Gastrocnemius medialis (tissue), 4 donors: ENCODE results near the gene PKLR. TPM values are rescaled to one million over a fixed set of nuclear protein-coding genes. Genes with fewer than 3 reads are reported as not detected.
A peak's percentile ranks its signal among the peaks of the same experiment; 100 is the strongest.

Experiments used
- ATAC-seq, 2 donors: fragments of 150-250 bp; one replicate each; pipeline ENCODE4 v1.9.1; 2016
- DNase-seq, 2 donors: peaks; one replicate each; pipeline ENCODE4 v3.0.0-alpha.2; 2019
- H3K27ac ChIP-seq, 4 donors: fragments of 200-600 bp; sonication (generic); 1 replicate in 1 of 4; 2 replicates in 3 of 4; pipeline ENCODE4 v1.5.1; 2016 to 2018; ENCODE audit warnings: mild to moderate bottlenecking in 2 of 4, moderate library complexity in 1 of 4
- H3K27me3 ChIP-seq, 3 donors: fragments of 200-600 bp; sonication (generic) in 2 of 3; 1 replicate in 1 of 3; 2 replicates in 2 of 3; pipeline versions ENCODE4 v1.5.1 to v1.6.0; 2016 to 2019; ENCODE audit warnings: mild to moderate bottlenecking in 1 of 3, moderate library complexity in 1 of 3
- H3K36me3 ChIP-seq, 2 donors: fragments of 200-600 bp; sonication (generic) in 1 of 2; one replicate each; pipeline ENCODE4 v1.5.1; 2017 to 2018
- H3K4me1 ChIP-seq, 2 donors: fragments of 200-600 bp; sonication (generic) in 1 of 2; one replicate each; pipeline ENCODE4 v1.5.1; 2016 to 2017; ENCODE audit warnings: mild to moderate bottlenecking in 2 of 2
- H3K4me3 ChIP-seq, 4 donors: fragments of 200-600 bp; sonication (generic) in 3 of 4; 1 replicate in 1 of 4; 2 replicates in 3 of 4; pipeline ENCODE4 v1.5.1; 2016 to 2019; ENCODE audit warnings: mild to moderate bottlenecking in 2 of 4
- H3K9me3 ChIP-seq, 3 donors: fragments of 200-600 bp; sonication (generic) in 2 of 3; 1 replicate in 1 of 3; 2 replicates in 2 of 3; pipeline ENCODE4 v1.5.1; 2016 to 2019
- POLR2A ChIP-seq, 2 donors: fragments of 450-650 bp; IDR thresholded peaks; one replicate each; pipeline ENCODE4 v1.6.1; 2017; ENCODE audit warnings: antibody characterized with exemption in 2 of 2, mild to moderate bottlenecking in 2 of 2, moderate library complexity in 2 of 2
- in situ Hi-C, 4 donors: fragments of 200-750 bp; cut with MboI; loops; one replicate each; pipeline versions ENCODE4 v1.15.0 to v1.8.0; 2017; ENCODE audit warnings: low sequenced_read_pairs in 4 of 4
- intact Hi-C: fragments of 100-400 bp; cut with DNase I; formaldehyde crosslinking; loops from one replicate; pipeline ENCODE4 v1.15.1; 2023; ENCODE audit warnings: low total_unique reads
- total RNA-seq, 4 donors: library from RNA; depleted of rRNA; stranded (reverse); fragments of >200 nt; gene quantifications; one replicate each; pipeline versions ENCODE4 v1.1.0 to v1.2.3, GENCODE V29; 2016
- TF ChIP-seq, protein P1 (sequence below), 5 experiments: fragments of 450-650 bp in 3 of 5; fragments of 200-600 bp in 2 of 5; sonication (generic) in 2 of 5; IDR thresholded peaks in 4 of 5; conservative IDR thresholded peaks in 1 of 5; 1 replicate in 4 of 5; 2 replicates in 1 of 5; pipeline ENCODE4 v1.5.1; 2016 to 2019; ENCODE audit warnings: antibody characterized with exemption in 5 of 5, mild to moderate bottlenecking in 3 of 5, moderate library complexity in 3 of 5

Gene PKLR
- total RNA-seq, 4 donors from 2014 or later: not detected

DNA sequence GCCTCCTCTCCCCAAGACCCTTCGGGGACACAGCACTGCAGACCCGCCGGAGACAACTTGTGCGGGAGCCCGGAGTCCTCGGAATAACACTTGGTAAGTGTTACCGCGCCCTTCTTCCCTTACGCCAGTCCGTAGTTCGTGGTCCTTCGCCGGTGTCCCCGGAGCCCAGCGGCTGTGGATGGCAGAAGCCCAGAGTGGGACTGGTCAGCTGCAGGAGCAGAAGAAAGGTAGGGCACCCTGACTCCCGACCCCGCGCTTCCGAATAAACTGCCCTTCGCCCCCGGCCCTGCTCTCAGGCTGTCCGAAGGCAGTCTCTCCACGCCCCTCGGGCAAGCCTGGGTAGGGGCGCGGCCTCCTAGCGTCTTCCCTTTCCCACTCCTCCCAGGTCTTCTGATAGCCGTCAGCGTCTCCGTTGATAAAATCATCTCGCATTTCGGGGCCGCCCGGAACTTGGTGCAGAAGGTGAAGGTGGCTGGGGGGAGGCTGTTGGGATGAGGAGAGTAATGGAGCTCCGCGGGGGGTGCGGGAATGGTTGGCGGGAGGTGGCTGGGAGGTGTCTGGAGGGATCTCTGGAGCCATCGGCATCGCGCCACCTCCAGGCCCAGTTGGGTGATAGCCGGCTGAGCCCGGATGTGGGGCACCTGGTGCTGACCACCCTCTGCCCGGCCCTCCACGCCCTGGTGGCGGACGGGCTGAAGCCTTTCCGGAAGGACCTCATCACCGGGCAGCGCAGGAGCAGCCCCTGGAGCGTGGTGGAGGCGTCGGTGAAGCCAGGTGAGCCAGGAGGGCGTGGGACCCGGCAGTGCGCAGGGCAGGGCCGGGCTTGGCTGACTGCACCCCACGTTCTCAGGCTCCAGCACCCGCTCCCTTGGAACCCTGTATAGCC lies 23.7 kb upstream of the PKLR start:
- peak in 1 of 2 donors; percentile 39 for DNase-seq

DNA sequence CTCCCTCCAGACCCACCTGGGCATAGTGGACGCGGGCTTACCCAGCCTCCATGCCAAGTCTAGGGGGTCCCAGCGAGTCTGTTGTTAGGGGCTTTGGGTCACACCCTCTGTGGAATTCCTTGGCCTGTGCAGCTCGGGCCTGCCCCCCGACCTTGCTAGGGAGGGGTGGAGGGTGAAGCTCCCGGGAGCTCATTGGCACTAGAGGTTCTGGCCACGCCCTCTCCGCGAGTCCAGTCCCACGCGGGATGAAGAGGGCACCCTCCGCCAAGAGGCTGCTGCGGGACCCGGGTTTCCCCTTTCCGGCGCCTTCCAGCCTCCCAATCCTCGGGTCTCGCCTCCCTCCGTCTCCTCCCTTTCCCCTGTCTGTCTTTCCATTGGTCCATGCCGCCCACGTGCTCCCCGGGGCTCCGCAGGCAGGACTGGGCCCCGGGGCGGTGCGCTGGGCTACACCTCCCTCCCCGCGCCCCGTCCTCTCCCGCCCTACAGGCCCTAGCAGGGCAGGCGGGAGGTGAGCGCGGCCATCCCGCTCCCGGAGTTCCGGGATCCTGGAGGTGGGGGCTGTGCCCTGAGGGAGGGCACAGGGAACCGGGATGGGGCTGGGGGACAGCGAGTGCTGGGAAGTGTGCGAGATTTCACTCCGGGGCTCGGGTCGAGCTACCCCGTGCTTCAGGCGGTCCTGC lies 22.9 kb upstream of the PKLR start:
- TF ChIP-seq, protein P1, sequence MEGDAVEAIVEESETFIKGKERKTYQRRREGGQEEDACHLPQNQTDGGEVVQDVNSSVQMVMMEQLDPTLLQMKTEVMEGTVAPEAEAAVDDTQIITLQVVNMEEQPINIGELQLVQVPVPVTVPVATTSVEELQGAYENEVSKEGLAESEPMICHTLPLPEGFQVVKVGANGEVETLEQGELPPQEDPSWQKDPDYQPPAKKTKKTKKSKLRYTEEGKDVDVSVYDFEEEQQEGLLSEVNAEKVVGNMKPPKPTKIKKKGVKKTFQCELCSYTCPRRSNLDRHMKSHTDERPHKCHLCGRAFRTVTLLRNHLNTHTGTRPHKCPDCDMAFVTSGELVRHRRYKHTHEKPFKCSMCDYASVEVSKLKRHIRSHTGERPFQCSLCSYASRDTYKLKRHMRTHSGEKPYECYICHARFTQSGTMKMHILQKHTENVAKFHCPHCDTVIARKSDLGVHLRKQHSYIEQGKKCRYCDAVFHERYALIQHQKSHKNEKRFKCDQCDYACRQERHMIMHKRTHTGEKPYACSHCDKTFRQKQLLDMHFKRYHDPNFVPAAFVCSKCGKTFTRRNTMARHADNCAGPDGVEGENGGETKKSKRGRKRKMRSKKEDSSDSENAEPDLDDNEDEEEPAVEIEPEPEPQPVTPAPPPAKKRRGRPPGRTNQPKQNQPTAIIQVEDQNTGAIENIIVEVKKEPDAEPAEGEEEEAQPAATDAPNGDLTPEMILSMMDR (IDR thresholded peaks at IDR 0.05 in 4 of 5, conservative IDR thresholded peaks at IDR 0.05 in 1 of 5): no peak
- peak; percentile 55 to 72 for TF ChIP-seq POLR2A (IDR thresholded peaks at IDR 0.05)
- in situ Hi-C loops: no loop called here
- intact Hi-C loops: loop anchor here (1.0 to 5.0 kb wide), 5 partner anchors 16 to 533 kb away; partner anchors contain the start of genes FDPS, GON4L, HCN3 and SYT11
- peak; percentile 94 to 96 for DNase-seq
- H3K9me3 ChIP-seq: no peaks in the 10 kb centered on the region
- no peaks in the 10 kb centered on the region for H3K27me3 ChIP-seq
- peak overlapping the region; percentile 82 to 96 (median 87) for H3K27ac ChIP-seq
- ATAC-seq: peak; percentile 84 to 86
- H3K4me1 ChIP-seq: peaks cover 16 to 39% of the 10 kb centered on the region in 2 donors
- H3K4me3 ChIP-seq: peak overlapping the region; percentile 62 to 95 (median 90)
- H3K36me3 ChIP-seq: peaks cover 0 to 4% of the 10 kb centered on the region in 2 donors

More for the DNA sequence above, 23.7 kb upstream of the PKLR start:
- H3K4me3 ChIP-seq: peak overlapping the region; percentile 62 to 95 (median 90)
- no peaks in the 10 kb centered on the region for H3K9me3 ChIP-seq
- intact Hi-C loops: loop anchor here (1.0 to 5.0 kb wide), 5 partner anchors 17 to 532 kb away; partner anchors contain the start of genes FDPS, GON4L, HCN3 and SYT11
- ATAC-seq: peak; percentile 10 to 11
- no peaks in the 10 kb centered on the region for H3K27me3 ChIP-seq
- in situ Hi-C loops: no loop called here
- TF ChIP-seq, protein P1 (IDR thresholded peaks at IDR 0.05 in 4 of 5, conservative IDR thresholded peaks at IDR 0.05 in 1 of 5): peak in 3 of 5 experiments; percentile 18 to 44 (median 28)
- no peak for TF ChIP-seq POLR2A (IDR thresholded peaks at IDR 0.05)
- peaks cover 16 to 39% of the 10 kb centered on the region in 2 donors for H3K4me1 ChIP-seq
- H3K27ac ChIP-seq: peak overlapping the region; percentile 82 to 96 (median 87)
- peaks cover 0 to 7% of the 10 kb centered on the region in 2 donors for H3K36me3 ChIP-seq

DNA sequence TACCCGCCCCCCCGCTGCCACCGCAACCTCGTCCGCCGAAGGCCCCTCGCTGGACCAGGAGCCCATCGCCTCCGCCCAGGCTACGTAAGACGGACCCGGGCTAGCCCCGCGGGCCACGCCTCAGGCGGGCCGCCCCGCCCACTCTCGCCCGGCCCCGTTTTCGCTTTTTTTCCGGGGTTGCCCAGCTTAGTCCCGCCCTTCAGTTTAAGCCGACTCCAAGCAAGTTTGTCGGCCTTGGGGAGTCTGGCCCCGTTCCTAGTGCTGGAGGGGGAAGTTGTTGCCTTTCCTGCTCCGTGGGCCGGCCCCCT lies 22.4 kb upstream of the PKLR start:
- Histone ChIP-seq H3K4me1 (peaks cover 16 to 39% of the 10 kb centered on the region in 2 donors), H3K27me3 (no peaks in the 10 kb centered on the region), H3K9me3 (no peaks in the 10 kb centered on the region), H3K27ac (peak overlapping the region; percentile 82 to 96 (median 87)), H3K36me3 (peaks cover 0 to 7% of the 10 kb centered on the region in 2 donors), H3K4me3 (peak overlapping the region; percentile 62 to 95 (median 90))
- intact Hi-C loops: loop anchor here (1.0 to 5.0 kb wide), 7 partner anchors 15 to 534 kb away; partner anchors contain the start of genes CLK2, FDPS, GON4L and HCN3
- in situ Hi-C loops: no loop called here
- peak; percentile 66 to 76 for DNase-seq
- TF ChIP-seq, protein P1 (IDR thresholded peaks at IDR 0.05 in 4 of 5, conservative IDR thresholded peaks at IDR 0.05 in 1 of 5): no peak
- TF ChIP-seq POLR2A (IDR thresholded peaks at IDR 0.05): no peak
- ATAC-seq: peak; percentile 56 to 63

DNA sequence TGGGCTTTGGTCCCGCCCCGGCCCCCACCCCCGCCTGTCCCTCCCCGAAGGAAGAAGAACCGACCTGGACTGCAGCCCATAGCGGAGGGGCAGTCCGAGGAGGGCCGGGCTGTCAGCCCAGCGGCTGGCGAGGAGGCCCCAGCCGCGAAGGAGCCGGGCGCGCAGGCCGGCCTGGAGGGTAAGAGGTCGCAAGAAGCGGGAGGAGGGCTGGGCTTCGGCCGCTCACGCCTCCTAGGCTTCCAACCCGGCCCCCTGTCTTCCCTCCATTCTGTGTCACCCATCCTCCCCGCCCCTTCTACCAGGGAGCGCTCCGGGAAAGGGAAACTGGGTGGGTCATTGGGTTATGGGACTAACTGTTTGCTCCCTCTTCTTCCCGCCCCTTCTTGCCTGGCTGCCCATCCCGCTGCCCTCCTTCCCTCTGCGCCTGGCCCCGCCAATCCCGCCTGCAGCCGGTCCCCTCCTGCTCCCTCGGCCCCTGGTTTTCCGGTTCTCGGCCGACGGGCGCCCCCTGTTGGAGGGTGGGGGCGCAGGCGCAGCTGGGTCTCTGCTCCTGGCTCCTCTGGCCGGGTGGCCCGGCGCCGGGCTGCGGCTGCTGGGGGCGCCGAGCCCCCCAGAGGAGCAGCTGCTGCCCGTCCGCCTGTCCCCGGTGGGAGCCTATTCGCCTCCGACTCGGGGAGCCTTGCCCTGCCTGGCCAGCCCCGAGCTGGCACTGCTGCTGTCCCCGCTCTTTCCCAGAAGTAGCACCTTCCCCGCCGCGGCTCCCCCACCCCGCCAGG lies 21.9 kb upstream of the PKLR start:
- no peaks in the 10 kb centered on the region for H3K27me3 ChIP-seq
- H3K27ac ChIP-seq: peak overlapping the region; percentile 82 to 96 (median 87)
- in situ Hi-C loops (no loop called here), intact Hi-C loops (loop anchor here (1.0 to 5.0 kb wide), 4 partner anchors 50 to 534 kb away; partner anchors contain the start of genes CLK2, GON4L, SYT11 and THBS3)
- DNase-seq (peak; percentile 68 to 82), ATAC-seq (peak; percentile 57 to 62)
- H3K4me3 ChIP-seq: peak overlapping the region; percentile 62 to 95 (median 90)
- peaks cover 0 to 9% of the 10 kb centered on the region in 2 donors for H3K36me3 ChIP-seq
- peaks cover 16 to 39% of the 10 kb centered on the region in 2 donors for H3K4me1 ChIP-seq
- H3K9me3 ChIP-seq: no peaks in the 10 kb centered on the region
- TF ChIP-seq, protein P1 (IDR thresholded peaks at IDR 0.05 in 4 of 5, conservative IDR thresholded peaks at IDR 0.05 in 1 of 5): peak; percentile 91 to 98 (median 95)
- TF ChIP-seq POLR2A (IDR thresholded peaks at IDR 0.05): peak in 1 of 2 donors; percentile 30
